Measurements from ENCODE around the gene CRISPLD2.

CRISPLD2 gene, protein sequence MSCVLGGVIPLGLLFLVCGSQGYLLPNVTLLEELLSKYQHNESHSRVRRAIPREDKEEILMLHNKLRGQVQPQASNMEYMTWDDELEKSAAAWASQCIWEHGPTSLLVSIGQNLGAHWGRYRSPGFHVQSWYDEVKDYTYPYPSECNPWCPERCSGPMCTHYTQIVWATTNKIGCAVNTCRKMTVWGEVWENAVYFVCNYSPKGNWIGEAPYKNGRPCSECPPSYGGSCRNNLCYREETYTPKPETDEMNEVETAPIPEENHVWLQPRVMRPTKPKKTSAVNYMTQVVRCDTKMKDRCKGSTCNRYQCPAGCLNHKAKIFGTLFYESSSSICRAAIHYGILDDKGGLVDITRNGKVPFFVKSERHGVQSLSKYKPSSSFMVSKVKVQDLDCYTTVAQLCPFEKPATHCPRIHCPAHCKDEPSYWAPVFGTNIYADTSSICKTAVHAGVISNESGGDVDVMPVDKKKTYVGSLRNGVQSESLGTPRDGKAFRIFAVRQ

DNA sequence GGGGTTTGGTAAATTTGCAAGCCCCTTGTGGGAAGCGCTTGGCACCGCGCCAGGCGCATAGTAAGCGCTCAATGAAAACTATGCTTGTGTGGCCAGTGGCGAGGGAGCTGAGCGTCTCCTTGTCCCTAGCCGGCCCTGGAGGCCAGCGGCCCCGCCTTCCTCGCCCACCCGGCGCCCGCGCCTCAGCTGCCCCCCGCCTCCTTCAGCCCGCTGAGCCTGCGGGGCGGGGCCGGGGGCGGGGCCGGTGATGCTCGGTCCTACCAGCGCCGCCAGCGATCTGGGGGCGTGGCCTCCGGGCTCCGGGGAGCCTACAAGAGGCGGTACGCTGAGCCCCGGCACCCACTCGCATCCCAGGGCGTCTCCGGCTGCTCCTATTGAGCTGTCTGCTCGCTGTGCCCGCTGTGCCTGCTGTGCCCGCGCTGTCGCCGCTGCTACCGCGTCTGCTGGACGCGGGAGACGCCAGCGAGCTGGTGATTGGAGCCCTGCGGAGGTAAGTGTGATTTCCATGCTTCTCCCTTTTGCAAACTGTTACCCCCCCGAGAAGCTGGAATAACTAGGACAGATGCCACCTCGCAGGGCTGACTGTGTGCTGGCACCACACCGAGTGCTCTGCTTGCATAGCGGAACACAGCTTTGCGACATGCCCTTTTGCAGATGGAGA, at the start of gene CRISPLD2:
Gene CRISPLD2 (plus strand): TSS at position 342 of the 661 bp plus-strand sequence. CDS start 18,511 bp downstream, outside the sequence.
- DNase-seq (ENCODE audit: low read depth in 2 of 2), result peak; percentile 77 to 84

DNA sequence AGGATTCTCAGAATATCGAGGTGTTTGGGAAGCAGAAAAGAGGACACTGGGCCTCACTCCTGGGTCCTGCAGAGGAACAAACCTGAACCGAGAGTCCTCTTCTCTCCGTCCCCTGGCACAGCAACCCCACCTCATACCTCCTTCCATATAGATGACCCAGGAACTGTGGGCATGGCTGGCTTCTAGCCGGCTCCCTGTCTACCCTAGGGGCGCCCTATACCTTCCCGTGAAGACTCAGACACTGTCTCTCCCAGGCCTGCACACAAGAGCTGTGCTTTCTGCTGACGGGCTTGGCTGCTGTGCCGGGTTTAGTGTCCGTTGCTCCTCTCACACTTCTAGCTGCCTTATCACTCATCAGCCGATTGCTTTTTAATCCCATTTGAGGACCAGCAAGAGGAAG, 46.5 kb upstream of the CRISPLD2 start:
- DNase-seq (ENCODE audit: low read depth in 2 of 2), result no peak

DNA sequence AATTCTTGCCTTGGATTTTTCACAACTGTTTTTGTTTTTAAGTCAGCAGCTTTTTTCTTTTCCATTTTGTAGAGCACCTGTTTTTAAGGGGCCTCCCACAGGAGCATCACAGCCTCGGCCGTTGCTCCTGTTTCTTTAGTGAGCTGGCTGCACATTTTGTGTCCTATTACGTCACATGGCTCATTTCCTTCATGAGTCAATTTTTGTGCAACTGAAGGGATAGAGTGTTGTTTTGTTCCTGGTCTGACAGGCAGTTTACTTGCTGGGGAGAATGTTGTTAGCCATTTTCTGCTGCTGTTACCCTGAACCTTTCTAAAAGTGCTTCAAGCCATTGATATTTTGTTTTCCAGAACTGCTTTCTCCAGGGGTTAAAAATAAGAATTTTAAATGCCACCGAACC, 45.0 kb upstream of the CRISPLD2 start:
- DNase-seq (ENCODE audit: low read depth in 2 of 2), result no peak

DNA sequence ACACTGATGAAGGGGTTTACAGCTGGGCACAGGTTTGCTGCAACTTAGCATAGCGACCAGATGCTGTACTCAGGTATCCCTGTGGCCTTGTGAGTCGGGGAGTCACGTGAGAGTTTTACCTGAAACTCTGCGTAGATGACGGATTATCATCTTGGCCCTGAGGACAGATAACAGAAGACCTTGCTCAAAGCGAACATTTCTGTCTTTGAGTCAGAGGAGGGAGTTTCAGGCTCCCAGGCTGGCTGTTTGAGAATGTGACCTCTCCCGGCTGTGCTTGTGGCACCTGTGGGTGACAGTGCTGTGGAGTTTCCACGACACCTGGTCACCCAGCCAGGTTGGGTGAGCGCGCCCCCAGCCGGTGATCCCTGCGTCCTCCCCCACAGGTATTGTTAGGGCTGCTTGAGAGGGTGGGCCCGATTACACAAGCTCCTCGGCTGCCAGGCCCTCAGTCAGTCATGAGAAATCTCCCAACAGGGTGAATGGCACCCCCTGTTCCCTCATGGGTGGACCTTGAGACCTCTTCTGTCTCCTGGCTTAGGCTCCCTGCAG, 44.4 kb upstream of the CRISPLD2 start:
- DNase-seq (ENCODE audit: low read depth in 2 of 2), result no peak

DNA sequence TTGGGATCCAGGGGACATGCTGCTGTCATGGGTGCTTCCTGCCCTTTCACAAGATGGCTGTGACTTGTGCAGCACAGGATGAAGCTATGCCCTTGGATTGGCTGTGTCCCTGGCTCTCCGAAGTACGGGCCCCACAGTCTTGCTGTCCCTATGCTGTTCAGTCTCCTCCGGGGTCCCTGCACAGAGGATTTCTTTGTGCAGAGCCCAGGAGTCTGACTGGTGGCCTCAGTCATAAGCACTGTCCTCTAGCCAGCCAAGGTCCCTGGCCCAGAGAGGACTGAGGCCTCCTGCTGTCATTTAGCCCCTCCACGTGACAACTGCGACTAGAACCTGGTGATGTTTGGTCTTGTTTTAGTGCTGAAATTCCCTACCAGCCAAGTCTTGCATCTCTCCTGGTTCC, 42.4 kb upstream of the CRISPLD2 start:
- no peak for DNase-seq (ENCODE audit: low read depth in 2 of 2)

DNA sequence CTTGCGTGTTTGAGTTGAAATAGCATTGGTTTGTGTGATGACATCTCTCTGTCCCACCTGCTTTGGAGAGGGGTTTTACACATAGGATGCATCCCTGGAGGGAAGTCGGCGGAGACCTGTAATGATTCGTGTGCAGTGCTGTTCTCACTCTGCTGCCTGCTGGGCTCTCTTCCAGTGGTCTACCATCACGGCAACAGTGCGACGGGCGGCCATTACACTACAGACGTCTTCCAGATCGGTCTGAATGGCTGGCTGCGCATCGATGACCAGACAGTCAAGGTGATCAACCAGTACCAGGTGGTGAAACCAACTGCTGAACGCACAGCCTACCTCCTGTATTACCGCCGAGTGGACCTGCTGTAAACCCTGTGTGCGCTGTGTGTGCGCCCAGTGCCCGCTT, 41.1 kb upstream of the CRISPLD2 start:
- DNase-seq (ENCODE audit: low read depth in 2 of 2), result no peak

DNA sequence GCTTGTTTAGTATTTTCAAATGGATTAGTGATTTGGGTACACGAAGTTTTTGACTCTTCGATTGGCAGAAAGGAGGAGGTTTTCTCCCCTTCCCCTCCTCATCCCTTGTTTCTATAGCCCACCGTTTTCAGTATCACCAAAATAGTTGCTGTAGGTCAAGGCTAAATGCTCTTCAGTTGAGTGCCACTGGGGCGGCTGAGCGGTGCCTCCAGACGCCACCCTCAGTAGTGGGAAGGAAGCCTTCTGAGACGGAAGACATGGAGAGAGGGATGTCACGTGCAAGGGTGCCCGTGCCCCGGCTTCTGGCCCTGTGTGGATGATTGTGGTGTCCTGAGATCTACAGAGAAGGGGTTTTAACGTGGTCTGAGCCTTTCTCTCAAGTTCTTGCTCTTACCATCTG, 39.7 kb upstream of the CRISPLD2 start:
- DNase-seq (ENCODE audit: low read depth in 2 of 2), result no peak

DNA sequence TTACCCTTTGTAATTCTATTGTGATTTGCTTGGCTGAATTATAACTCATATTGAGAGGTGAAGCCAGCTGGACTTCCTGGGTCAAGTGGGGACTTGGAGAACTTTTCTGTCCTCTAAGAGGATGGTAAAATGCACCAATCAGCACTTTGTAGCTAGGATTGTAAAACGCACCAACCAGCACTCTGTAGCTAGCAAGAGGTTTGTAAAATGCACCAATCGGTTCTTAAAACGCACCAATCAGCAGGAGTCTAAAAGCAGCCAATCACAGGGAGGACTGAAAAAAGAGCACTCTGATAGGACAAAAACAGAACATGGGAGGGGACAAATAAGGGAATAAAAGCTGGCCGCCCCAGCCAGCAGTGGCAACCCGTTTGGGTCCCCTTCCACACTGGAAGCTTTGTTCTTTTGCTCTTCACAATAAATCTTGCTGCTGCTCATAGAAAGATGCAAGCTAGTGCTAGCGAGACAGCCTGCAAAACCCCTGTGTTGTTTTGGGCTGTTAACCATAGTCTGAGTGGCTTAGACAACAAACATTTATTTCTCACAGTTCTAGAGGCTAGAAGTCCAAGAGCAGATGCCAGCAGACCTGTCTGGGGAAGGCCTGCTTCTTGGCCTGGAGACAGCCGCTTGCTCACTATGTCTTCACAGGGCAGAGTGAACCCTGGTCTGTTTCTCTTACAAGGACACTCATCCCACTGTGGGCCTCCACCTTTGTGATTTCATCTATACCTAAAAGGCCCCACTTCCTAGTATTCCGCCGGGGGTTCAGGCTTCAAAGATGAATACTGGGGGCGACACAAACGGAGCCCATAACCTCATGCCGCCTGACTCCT, 39.0 kb upstream of the CRISPLD2 start:
- no peak for DNase-seq (ENCODE audit: low read depth in 2 of 2)

DNA sequence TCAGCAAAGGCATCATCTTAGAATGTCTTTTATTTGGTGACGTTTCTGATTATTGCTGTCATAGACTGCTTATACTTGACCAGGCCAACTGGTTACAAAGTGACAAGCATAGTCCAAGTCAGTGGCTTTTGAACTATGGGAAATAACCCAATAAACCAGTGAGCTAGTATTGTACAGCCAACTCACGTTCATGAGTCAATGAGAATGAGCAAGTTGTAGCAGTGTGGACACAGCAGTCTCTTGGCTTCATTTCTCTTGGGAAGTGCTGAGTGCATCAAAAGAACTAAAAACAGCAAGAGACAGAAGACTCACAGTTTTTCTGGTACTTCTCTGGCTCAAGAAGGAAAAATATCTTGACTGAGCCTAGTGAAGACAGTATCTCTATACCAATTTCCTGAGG, 36.9 kb upstream of the CRISPLD2 start:
- DNase-seq (ENCODE audit: low read depth in 2 of 2), result no peak

DNA sequence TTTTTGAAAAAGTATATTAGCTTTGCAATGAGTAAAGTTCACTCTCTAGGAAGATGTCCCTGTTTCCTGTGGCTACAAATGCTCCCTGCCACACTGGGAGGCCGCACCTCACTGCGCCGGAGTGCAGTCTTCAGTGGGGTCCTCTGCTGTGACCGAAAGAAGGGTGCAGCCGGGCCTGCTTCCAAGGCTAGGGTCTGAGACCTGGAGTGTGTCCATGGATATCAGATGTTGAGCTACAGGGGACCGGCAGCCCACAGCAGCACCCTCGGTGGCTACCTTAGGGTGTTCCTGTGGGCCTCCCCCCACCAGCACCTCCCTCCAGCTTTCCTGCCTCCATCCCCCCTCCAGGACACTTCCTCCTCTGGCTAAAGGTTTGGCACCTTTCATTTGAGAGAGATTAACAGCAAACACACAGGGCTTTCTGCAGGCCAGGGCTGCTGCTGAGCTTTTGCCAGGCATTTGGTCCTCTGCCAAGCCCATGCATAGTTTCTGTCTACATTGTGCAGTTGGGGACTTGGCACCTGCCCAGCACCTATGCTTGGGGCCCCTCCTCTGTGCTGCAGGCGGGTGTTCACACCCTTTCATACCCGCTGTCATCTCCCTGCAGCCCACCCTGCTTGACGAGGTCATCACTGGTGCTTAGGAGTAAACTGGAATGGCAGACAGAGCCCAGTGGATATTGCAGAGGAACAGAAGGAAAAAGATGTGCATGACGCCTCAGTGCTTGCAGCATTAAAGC, 33.8 kb upstream of the CRISPLD2 start:
- DNase-seq (ENCODE audit: low read depth in 2 of 2), result no peak

DNA sequence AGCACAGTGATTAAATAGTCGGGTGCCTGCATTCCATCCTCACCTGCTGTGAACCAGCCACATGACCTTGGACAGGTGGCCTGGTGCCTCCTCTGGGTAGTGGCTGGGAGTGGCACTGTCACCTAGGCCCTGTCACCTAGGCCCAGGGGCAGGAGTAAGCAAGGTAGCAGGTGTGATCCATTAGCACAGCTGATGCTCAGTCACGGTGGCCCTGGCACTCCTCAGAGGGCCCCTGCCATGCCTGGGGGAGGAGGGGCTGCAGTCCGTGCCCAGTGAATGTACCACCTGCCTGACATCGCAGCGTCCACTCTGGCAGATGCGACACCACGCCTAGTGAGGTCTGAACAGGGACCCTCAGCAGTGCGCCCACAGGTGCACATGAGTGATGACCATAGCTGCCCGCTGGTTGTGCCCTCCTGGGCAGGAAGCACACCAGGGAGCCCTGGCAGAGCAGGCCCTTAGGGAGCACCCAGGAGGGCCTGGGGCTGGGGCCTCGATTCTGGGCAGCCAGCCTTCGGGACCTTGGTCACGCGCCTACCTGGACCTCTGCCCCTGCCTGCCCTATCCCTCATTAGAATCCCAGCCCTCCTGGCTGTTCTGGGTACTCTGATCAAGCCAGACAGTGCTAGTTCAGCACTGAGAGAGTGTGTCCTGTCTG, 33.1 kb upstream of the CRISPLD2 start:
- DNase-seq (ENCODE audit: low read depth in 2 of 2), result no peak

DNA sequence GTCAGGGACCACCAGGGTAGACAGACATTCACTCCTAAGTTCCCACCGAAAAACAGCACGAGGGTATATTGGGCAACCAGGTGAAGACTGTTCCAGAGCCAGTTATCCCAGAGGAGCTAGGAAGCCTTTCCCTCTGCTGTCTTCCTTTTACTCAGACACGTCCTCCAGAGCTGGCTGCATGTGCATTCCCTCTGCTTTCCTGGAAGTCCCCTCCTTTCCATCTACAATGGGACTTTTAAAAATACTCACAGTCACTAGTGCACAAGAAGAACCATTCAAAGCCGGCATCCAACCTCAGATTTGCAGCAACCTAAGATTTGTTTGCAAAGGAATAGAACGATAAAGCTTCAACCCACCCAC, 32.5 kb upstream of the CRISPLD2 start:
- no peak for DNase-seq (ENCODE audit: low read depth in 2 of 2)

DNA sequence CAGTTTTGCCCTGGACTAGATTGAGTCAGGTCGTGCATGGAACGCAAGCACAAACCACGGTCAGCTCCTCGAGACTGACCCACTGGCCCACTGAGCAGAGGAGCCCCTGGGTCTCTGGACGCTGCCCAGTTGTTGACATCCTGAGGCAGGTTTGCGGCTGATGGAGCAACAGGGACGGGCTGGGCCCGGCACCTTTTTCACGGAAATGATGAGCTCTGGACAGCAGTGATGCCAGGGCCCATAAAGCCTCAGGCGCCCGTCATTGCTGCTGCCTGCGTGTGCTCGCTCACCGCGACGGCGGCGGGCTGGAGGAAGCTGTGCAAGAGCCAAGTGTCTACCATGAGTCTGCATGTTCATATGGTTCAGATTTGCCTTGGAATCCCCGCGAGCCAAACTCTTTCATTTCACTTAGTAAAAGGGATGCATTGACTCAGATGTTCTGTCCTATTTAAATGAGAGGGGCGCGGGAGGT, 30.8 kb upstream of the CRISPLD2 start:
- DNase-seq (ENCODE audit: low read depth in 2 of 2), result no peak

DNA sequence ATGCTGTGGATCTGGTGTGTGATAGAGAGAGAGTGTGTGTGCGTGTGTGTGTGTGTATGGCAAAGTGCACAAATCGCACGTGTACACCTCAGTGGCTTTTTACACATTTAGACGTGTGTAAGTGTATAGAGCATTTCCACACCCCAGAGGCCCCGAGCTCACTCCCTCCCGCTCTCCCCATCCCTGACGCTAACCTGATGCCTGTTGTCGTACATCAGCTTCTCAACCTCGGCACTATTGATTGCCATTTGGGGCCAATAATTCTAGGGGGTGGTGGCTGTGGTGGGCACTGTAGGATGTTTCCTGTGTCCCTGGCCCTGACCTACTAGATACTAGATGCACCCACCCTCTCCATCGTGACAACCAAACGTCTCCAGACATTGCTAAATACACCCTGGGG, 30.4 kb upstream of the CRISPLD2 start:
- no peak for DNase-seq (ENCODE audit: low read depth in 2 of 2)

DNA sequence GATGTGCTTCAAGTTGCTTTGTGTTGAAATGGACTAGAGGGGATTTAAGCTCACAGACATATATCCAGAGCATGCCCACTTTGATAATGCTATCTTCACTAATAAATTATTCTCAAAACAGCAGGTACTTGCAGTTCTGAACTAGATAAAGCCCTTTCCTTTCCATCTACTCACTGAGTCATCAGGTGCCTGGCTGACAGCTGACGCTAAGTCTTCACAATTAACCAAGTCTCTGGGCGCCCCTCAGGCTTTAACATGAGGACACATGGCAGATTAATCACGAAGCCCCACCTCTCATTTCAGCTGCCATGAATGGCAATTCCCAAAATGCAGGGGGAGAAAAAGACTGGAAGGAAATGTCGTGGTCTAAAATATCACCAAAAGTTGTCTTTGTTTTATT, 29.5 kb upstream of the CRISPLD2 start:
- no peak for DNase-seq (ENCODE audit: low read depth in 2 of 2)

DNA sequence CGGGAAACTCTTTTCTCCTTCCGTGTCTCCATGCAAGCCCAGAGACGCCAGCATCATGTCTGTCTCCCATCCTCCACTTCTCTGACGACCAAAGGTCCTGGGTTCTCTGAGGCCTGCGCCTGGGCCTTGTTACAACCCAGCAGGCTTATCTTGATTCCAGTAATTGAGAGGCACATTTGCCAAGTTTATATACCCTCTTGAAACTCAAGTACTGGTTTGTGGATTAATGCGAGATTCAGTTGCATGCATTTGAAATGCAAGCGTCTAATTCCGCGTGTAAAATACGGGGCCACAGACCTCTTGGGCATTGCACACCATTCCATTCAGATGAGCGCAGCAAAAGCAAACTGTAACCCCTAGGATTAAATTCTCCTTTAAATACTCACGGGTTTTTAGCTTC, 28.7 kb upstream of the CRISPLD2 start:
- no peak for DNase-seq (ENCODE audit: low read depth in 2 of 2)

DNA sequence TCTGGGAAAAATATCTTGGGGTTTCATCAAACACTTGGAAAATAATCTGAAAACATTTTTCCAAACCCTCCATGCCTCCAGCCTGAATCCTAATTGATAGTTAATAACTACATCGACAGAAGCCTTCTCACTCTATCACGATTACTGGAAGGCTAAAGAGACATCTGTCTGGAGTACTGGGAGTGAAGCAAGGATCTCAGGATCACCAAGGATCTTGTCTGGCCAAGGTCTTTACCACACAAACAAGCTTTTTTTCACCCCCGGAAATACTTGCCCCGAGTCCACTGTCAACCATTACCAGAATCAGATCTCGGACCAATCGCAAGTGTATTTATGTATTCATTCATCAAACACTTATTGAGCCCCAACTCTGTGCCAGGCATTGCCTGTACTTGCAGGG, 28.3 kb upstream of the CRISPLD2 start:
- DNase-seq (ENCODE audit: low read depth in 2 of 2), result no peak

DNA sequence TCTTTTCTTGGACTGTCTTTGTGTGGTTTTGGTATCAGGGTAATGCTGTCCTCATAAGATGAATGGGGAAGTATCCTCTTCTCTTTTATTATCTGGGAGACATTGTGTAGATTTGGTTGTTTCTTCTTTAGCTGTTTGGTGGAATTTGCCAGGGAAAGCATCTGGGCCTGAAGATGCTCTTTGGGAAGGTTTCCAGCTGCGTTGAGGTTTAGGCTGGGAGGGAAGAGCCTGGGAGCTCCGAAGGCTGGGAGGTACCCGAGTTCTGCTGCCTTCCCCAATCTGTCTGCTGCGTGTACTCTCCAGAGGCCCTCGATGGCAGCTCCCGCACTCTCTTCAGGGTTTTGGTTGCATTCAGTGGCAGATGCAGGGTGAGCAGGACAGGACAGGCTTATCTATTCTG, 25.6 kb upstream of the CRISPLD2 start:
- DNase-seq (ENCODE audit: low read depth in 2 of 2), result no peak

DNA sequence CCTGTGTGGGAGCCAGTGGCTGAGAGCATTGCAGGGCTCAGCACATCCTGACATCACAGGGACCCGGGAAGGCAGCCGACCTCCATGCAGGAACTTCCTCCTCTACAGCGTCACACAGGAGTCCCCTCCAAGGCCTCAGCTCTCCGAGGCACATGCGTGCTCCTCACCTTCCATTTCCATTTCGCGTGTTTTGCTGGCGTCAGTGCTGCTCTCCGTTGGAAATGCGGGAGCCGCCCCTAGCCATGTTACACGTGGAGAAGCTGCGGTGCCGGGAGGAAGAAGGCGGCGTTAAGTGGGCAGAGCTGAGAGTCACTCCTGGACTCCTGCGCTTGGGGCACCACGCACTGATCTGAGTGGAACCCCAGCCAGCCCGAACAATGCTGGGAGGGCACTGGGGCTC, 25.2 kb upstream of the CRISPLD2 start:
- no peak for DNase-seq (ENCODE audit: low read depth in 2 of 2)

DNA sequence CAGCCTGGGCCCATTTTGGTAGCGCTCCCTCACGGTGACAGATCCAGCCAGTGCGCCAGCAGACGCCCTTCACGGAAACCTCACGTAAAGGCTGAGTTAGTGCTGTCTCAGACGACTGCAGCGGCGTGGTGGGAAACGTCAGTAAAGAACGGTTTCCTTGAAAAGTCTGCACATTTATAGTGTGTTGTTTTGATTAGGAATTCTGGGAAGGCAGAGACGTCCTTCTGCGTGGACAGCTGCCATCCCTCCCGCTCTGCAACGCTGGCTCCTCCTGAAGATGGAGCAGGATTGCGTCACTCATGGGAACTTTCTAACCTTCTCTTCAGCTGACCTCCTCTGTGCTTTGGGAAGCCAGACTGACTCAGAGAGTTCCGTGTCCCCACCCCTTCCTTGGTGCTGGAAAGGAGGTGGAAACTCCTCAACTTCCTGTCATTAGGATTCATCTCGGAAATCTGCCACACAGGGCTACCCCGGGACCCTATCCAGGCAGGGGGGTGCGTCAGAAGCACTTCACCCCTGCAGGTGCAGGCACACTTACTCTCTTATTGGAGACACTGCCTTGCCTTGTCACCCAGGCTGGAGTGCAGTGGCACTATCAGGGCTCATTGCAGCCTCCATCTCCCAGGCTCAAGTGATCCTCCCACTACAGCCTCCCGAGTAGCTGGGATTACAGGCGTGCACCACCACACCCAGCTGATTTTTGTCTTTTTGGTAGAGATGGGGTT, 24.3 kb upstream of the CRISPLD2 start:
- DNase-seq (ENCODE audit: low read depth in 2 of 2), result no peak
